ENCODE results near the gene GUCA1C. TPM values are rescaled to one million over a fixed set of nuclear protein-coding genes. Genes with fewer than 3 reads are reported as not detected.
A peak's percentile ranks its signal among the peaks of the same experiment; 100 is the strongest.

The GUCA1C gene
- total and polyA plus RNA-seq, 2 of the 13 experiments (the other 11 are each of a cell fraction or from before 2014, with no cell fraction given): not detected

- no peaks in the 10 kb centered on the region for H3K4me1 ChIP-seq (ENCODE audit: insufficient read depth, low read length)
- in situ Hi-C loops (cut with HindIII; ENCODE audit: extremely low pct_ligation_motif_present, low pct_unique_long_range_greater_than_20kb): no loop called here
- no peaks in the 10 kb centered on the region for H3K36me3 ChIP-seq (replicated peaks in 1 of 2; ENCODE audit: control insufficient read depth in 1 of 2, insufficient read depth in 2 of 2, low read length in 2 of 2)
- no peak overlapping the region for H3K4me2 ChIP-seq (ENCODE audit: low read depth, low read length)
- DNase-seq (ENCODE audit: low spot score) (peak; percentile 2), FAIRE-seq (no peak), ATAC-seq (no peak)
- intact Hi-C loops (cut with micrococcal nuclease; ENCODE audit: unreplicated experiment): no loop called here
- TF ChIP-seq AGO1 (IDR thresholded peaks at IDR 0.05; ENCODE audit: low read depth, low read length, poor library complexity, severe bottlenecking): no peak
- no peaks in the 10 kb centered on the region for H3K9me3 ChIP-seq (ENCODE audit: low read length)
- H3K27me3 ChIP-seq (ENCODE audit: control insufficient read depth in 1 of 2, insufficient read depth in 2 of 2, low read length in 2 of 2): no peaks in the 10 kb centered on the region
- 3% methylated on average over 5 of the region's 5 CpGs for WGBS (ENCODE audit: low lambda C conversion rate)
- H2AFZ ChIP-seq (ENCODE audit: low read length): no peak overlapping the region
- POLR2A ChIA-PET: no interaction called here
- no TSS peak for BruUV-seq (replicated peaks)
- H3K4me3 ChIP-seq (replicated peaks in 1 of 3; ENCODE audit: insufficient read depth in 1 of 3, low read depth in 2 of 3, low read length in 3 of 3): no peak overlapping the region
- H3K79me2 ChIP-seq (ENCODE audit: insufficient read depth, low read length): no peaks in the 10 kb centered on the region
- no peak overlapping the region for H3K9ac ChIP-seq (ENCODE audit: insufficient read depth, low read depth, low read length)
- CTCF ChIA-PET (ENCODE audit: low intra/inter-chr PET ratio, low total read pairs): no interaction called here
- no peak overlapping the region for H3K27ac ChIP-seq (ENCODE audit: extremely low read length, insufficient read depth, low read length)
- H4K20me1 ChIP-seq (ENCODE audit: insufficient read depth, low read length): no peaks in the 10 kb centered on the region
Observed at GRCh38 chr3:108940568-108941263, 13.0 kb downstream of the GUCA1C start.

DNA sequence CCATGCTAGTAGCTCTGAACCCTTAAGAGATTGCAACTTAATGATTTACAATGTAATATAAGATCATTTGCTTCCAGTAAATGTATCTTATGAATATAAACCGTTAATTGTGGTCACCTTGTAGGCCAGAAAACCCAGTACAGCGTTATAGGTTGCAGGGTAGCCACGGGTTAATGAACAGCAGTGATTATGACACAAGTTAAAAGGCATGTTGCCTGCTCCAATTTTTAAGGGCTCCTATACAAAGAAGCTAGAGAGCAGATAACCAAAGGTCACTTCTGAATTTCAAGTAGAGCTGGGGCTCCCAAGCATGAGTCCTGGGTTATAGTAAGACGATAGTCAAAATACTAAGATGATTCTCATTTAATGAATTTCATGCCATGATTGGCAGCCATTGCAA is 13.5 kb downstream of the GUCA1C start:
- Histone ChIP-seq H2AFZ (ENCODE audit: low read length) (no peak overlapping the region), H3K9me3 (ENCODE audit: low read length) (no peaks in the 10 kb centered on the region), H3K9ac (ENCODE audit: insufficient read depth, low read depth, low read length) (no peak overlapping the region), H3K4me2 (ENCODE audit: low read depth, low read length) (no peak overlapping the region), H3K4me3 (replicated peaks in 1 of 3; ENCODE audit: insufficient read depth in 1 of 3, low read depth in 2 of 3, low read length in 3 of 3) (no peak overlapping the region), H4K20me1 (ENCODE audit: insufficient read depth, low read length) (no peaks in the 10 kb centered on the region), H3K79me2 (ENCODE audit: insufficient read depth, low read length) (no peaks in the 10 kb centered on the region), H3K36me3 (replicated peaks in 1 of 2; ENCODE audit: control insufficient read depth in 1 of 2, insufficient read depth in 2 of 2, low read length in 2 of 2) (no peaks in the 10 kb centered on the region), H3K27me3 (ENCODE audit: control insufficient read depth in 1 of 2, insufficient read depth in 2 of 2, low read length in 2 of 2) (no peaks in the 10 kb centered on the region), H3K4me1 (ENCODE audit: insufficient read depth, low read length) (no peaks in the 10 kb centered on the region), H3K27ac (ENCODE audit: extremely low read length, insufficient read depth, low read length) (no peak overlapping the region)
- CTCF ChIA-PET (ENCODE audit: low intra/inter-chr PET ratio, low total read pairs): no interaction called here
- ATAC-seq (no peak; the same call in 2 of the 3 replicates), FAIRE-seq (no peak), DNase-seq (ENCODE audit: low spot score) (no peak)
- POLR2A ChIA-PET: no interaction called here
- TF ChIP-seq PAWR (CRISPR knock-in tag; IDR thresholded peaks at IDR 0.05; ENCODE audit: borderline replicate concordance) (no peak), ZNF652 (CRISPR knock-in tag; IDR thresholded peaks at IDR 0.05; ENCODE audit: borderline replicate concordance, low read depth) (peak; percentile 61)
- BruUV-seq (replicated peaks): no TSS peak
- in situ Hi-C loops (cut with HindIII; ENCODE audit: extremely low pct_ligation_motif_present, low pct_unique_long_range_greater_than_20kb) (no loop called here), intact Hi-C loops (cut with micrococcal nuclease; ENCODE audit: unreplicated experiment) (no loop called here)
- WGBS (ENCODE audit: low lambda C conversion rate): 2% methylated on average over 4 of the region's 4 CpGs
